Endothelial cell of umbilical vein (primary cell): ENCODE results near the gene CRABP1. TPM values are rescaled to one million over a fixed set of nuclear protein-coding genes. Genes with fewer than 3 reads are reported as not detected.

ENCODE experiments used
- BruUV-seq: library from RNA; stranded (reverse); fragments of 400-500 nt; replicated peaks from 2 replicates; lab custom pipeline; 2021; lab: Mats Ljungman, UMichigan
- CTCF ChIA-PET: fragments of 300-600, 350-600 bp; sonication (Branson Sonifier 250); formaldehyde crosslinking; loops from one replicate; lab custom pipeline; 2021; ENCODE audit warnings: antibody characterized with exemption, inconsistent platforms; lab: Charles Lee
- POLR2A ChIA-PET: fragments of 300-600, 350-600 bp; sonication (Branson Sonifier 250); formaldehyde crosslinking; loops from one replicate; lab custom pipeline; 2021; ENCODE audit warnings: antibody characterized with exemption, inconsistent platforms; lab: Charles Lee
- DNase-seq: peaks from one replicate; pipeline ENCODE4 v3.0.0-alpha.2; 2011; ENCODE audit warnings: low read depth, low spot score
- FAIRE-seq: peaks from 2 replicates; lab custom pipeline; 2011; peaks lifted over from hg19 to GRCh38; lab: Jason Lieb, UNC
- H2AFZ ChIP-seq: 2 replicates; pipeline ENCODE4 v1.6.0; 2012; ENCODE audit warnings: low read depth, low read length, control low read depth, inconsistent platforms
- H3K27ac ChIP-seq: 2 replicates; pipeline ENCODE4 v1.5.1; 2011; ENCODE audit warnings: low read depth, mild to moderate bottlenecking, control low read depth, low read length, moderate library complexity; ENCODE audit not compliant: insufficient read depth
- H3K27me3 ChIP-seq, 2 experiments: 2 replicates each; pipeline versions ENCODE4 v1.6.0 to v1.6.1; 2011; ENCODE audit warnings: low read length in 2 of 2, mixed read lengths in 1 of 2; ENCODE audit not compliant: control insufficient read depth in 2 of 2, insufficient read depth in 2 of 2
- H3K36me3 ChIP-seq, 2 experiments: 2 replicates in 1 of 2; 3 replicates in 1 of 2; pipeline ENCODE4 v1.5.1; 2011; ENCODE audit warnings: low read length in 2 of 2, mild to moderate bottlenecking in 1 of 2, moderate library complexity in 1 of 2; ENCODE audit not compliant: control insufficient read depth in 2 of 2, insufficient read depth in 2 of 2; ENCODE audit errors: extremely low read depth in 1 of 2
- H3K4me1 ChIP-seq: 3 replicates; pipeline ENCODE4 v1.5.1; 2011; ENCODE audit warnings: mild to moderate bottlenecking, low read length; ENCODE audit not compliant: control insufficient read depth, insufficient read depth; ENCODE audit errors: extremely low read depth
- H3K4me2 ChIP-seq: 2 replicates; pipeline ENCODE4 v1.6.1; 2011; ENCODE audit warnings: low read length, control low read depth, mixed read lengths; ENCODE audit not compliant: insufficient read depth
- H3K4me3 ChIP-seq, 3 experiments: fragments of 200-600 bp in 1 of 3; sonication (generic), shearing (Covaris generic) in 1 of 3; replicated peaks in 1 of 3; 2 replicates each; pipeline ENCODE4 v1.5.1; 2011 to 2016; ENCODE audit warnings: control low read depth in 3 of 3, low read length in 3 of 3, mild to moderate bottlenecking in 2 of 3, inconsistent platforms in 1 of 3, low read depth in 1 of 3, moderate library complexity in 1 of 3; ENCODE audit not compliant: insufficient read depth in 1 of 3
- H3K79me2 ChIP-seq: 2 replicates; pipeline ENCODE4 v1.6.0; 2012; ENCODE audit warnings: low read length, inconsistent platforms; ENCODE audit not compliant: control insufficient read depth, insufficient read depth
- H3K9ac ChIP-seq: replicated peaks from 2 replicates; pipeline ENCODE3; 2011; ENCODE audit warnings: low read length, control low read depth; ENCODE audit not compliant: insufficient read depth; ENCODE audit errors: extremely low read depth
- H3K9me1 ChIP-seq: replicated peaks from 3 replicates; pipeline ENCODE4 v1.6.0; 2011; ENCODE audit warnings: mild to moderate bottlenecking, low read length; ENCODE audit not compliant: control insufficient read depth, insufficient read depth; ENCODE audit errors: extremely low read depth
- H3K9me3 ChIP-seq: replicated peaks from 2 replicates; pipeline ENCODE4 v1.5.1; 2012; ENCODE audit warnings: low read length, inconsistent platforms; ENCODE audit not compliant: control insufficient read depth, insufficient read depth
- H4K20me1 ChIP-seq: replicated peaks from 2 replicates; pipeline ENCODE3; 2011; ENCODE audit warnings: mild to moderate bottlenecking, low read length; ENCODE audit not compliant: control insufficient read depth, insufficient read depth; ENCODE audit errors: extremely low read depth
- EZH2 ChIP-seq: IDR thresholded peaks from 2 replicates; pipeline ENCODE4 v1.6.1; 2012; ENCODE audit warnings: borderline replicate concordance, low read depth, mild to moderate bottlenecking, moderate library complexity, low read length, inconsistent platforms; ENCODE audit not compliant: severe bottlenecking
- FOS ChIP-seq: IDR thresholded peaks from 2 replicates; pipeline ENCODE4 v1.6.1; 2011; ENCODE audit warnings: mild to moderate bottlenecking, low read length, moderate library complexity, borderline replicate concordance; ENCODE audit not compliant: insufficient read depth
- GATA2 ChIP-seq: IDR thresholded peaks from 2 replicates; pipeline ENCODE4 v1.7.0; 2011; ENCODE audit warnings: low read depth, mild to moderate bottlenecking, moderate library complexity, mixed read lengths, low read length; ENCODE audit not compliant: insufficient read length, insufficient read depth
- JUN ChIP-seq: IDR thresholded peaks from 2 replicates; pipeline ENCODE4 v1.6.1; 2011; ENCODE audit warnings: borderline replicate concordance, low read depth; ENCODE audit not compliant: insufficient read length, insufficient read depth
- MAX ChIP-seq: IDR thresholded peaks from 2 replicates; pipeline ENCODE4 v1.6.1; 2011; ENCODE audit not compliant: insufficient read depth, insufficient read length
- MYC ChIP-seq: IDR thresholded peaks from one replicate; pipeline ENCODE4 v1.6.1; 2011; ENCODE audit warnings: mild to moderate bottlenecking, low read depth, low read length
- POLR2A ChIP-seq: IDR thresholded peaks from 2 replicates; pipeline ENCODE4 v1.6.1; 2012; ENCODE audit warnings: low read depth, mild to moderate bottlenecking, control low read depth, low read length
- POLR2AphosphoS5 ChIP-seq: IDR thresholded peaks from 2 replicates; pipeline ENCODE4 v1.6.1; 2012; ENCODE audit warnings: low read depth, mild to moderate bottlenecking, control low read depth, low read length, moderate library complexity; ENCODE audit not compliant: insufficient read depth
- dilution Hi-C: fragments of 300-500 bp; cut with MboI; formaldehyde crosslinking; loops from one replicate; pipeline ENCODE4 v1.15.0; 2019; ENCODE audit warnings: low sequenced_read_pairs; ENCODE audit not compliant: extremely low pct_ligation_motif_present
- intact Hi-C: fragments of 100-400 bp; cut with micrococcal nuclease; formaldehyde crosslinking; loops from one replicate; pipeline ENCODE4 v1.10.0; 2022
- polyA plus RNA-seq, 4 experiments: library from polyadenylated mRNA; depleted of rRNA in 3 of 4; stranded (reverse) in 3 of 4; unstranded in 1 of 4; fragments of >200 nt; gene quantifications; 2 replicates each; pipeline versions ENCODE4 v1.2.1 to v1.2.3, GENCODE V29; 2011 to 2012; ENCODE audit warnings: missing spikeins in 1 of 4
- total RNA-seq: library from RNA; stranded (reverse); gene quantifications from 2 replicates; pipeline ENCODE4 v1.2.3, GENCODE V29; 2021
- TF ChIP-seq, protein P1 (sequence below), 2 donors: IDR thresholded peaks; 1 replicate in 1 of 2; 2 replicates in 1 of 2; pipeline ENCODE4 v1.5.1; 2011; ENCODE audit warnings: low read length in 2 of 2, mild to moderate bottlenecking in 2 of 2, moderate library complexity in 2 of 2, control low read depth in 1 of 2, inconsistent platforms in 1 of 2, low read depth in 1 of 2; ENCODE audit not compliant: insufficient read depth in 1 of 2; ENCODE audit errors: extremely low read depth in 1 of 2

The CRABP1 gene
- total and polyA plus RNA-seq, 2 donors (not counting 3 experiments of a cell fraction or from before 2014, with no cell fraction given): 0.11 TPM; not detected in 1

DNA sequence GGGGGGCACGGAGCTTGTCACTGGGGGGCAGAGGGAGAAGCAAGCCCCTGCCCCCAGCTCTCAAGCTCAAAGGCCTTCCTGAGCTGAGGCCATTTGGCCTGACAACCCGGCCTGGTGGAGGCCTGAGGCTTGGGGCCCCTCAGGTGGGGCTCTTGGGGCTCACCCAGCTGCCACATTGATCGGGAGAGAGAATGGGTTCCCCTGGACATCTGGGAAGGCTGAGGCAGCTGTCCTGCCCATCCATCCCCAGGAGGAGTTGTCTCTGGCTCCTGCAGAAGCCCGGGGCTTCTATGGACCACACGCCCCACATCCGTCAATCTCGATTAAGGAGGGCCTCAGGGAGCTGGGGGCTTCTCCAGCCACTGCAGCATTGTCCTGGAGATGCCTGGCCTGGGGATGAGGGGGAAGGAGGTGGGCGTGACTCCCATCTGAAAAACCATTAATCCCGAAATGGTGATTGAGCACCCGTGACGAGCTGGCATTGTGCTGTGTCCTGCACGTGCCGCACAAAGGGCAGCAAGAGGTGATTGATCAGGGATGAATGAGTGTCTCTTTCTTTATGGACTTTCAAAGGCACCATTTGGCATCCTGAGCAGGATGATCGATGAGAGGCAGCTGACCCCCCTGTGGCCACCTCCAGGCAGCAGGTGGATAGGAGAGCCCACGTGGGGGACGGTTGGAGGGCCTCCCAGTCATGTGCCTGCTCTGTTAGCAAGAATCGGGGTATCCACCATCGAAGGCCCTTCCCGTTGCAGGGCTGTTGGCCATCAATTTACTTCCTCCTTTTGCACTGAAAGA lies 17.2 kb upstream of the CRABP1 start:
- no peaks in the 10 kb centered on the region for H3K9me3 ChIP-seq
- no peaks in the 10 kb centered on the region for H4K20me1 ChIP-seq
- peak overlapping the region; percentile 92 for H3K27ac ChIP-seq
- intact Hi-C loops (loop anchor here (1.0 kb wide), 2 partner anchors 24 to 115 kb away; partner anchors contain the start of genes IREB2 and SKIC8), dilution Hi-C loops (no loop called here)
- CTCF ChIA-PET: interaction anchor here (0.9 to 2.5 kb wide), 4 partner anchors 11 to 100 kb away, joined by 4 to 9 read pairs (median 4); no protein-coding TSS in a partner anchor
- H3K4me2 ChIP-seq: peak overlapping the region; percentile 29
- H3K4me3 ChIP-seq: no peak overlapping the region
- BruUV-seq: TSS peak; percentile 99
- no peak for DNase-seq
- peak; percentile 18 for FAIRE-seq
- peaks cover 16% of the 10 kb centered on the region for H3K4me1 ChIP-seq
- peak overlapping the region; percentile 93 for H2AFZ ChIP-seq
- no peaks in the 10 kb centered on the region for H3K27me3 ChIP-seq
- no peaks in the 10 kb centered on the region for H3K9me1 ChIP-seq
- no peak for TF ChIP-seq EZH2
- TF ChIP-seq FOS: no peak
- TF ChIP-seq JUN: no peak
- no peak for TF ChIP-seq MYC
- no peak for TF ChIP-seq POLR2A
- TF ChIP-seq GATA2: no peak
- TF ChIP-seq, protein P1, sequence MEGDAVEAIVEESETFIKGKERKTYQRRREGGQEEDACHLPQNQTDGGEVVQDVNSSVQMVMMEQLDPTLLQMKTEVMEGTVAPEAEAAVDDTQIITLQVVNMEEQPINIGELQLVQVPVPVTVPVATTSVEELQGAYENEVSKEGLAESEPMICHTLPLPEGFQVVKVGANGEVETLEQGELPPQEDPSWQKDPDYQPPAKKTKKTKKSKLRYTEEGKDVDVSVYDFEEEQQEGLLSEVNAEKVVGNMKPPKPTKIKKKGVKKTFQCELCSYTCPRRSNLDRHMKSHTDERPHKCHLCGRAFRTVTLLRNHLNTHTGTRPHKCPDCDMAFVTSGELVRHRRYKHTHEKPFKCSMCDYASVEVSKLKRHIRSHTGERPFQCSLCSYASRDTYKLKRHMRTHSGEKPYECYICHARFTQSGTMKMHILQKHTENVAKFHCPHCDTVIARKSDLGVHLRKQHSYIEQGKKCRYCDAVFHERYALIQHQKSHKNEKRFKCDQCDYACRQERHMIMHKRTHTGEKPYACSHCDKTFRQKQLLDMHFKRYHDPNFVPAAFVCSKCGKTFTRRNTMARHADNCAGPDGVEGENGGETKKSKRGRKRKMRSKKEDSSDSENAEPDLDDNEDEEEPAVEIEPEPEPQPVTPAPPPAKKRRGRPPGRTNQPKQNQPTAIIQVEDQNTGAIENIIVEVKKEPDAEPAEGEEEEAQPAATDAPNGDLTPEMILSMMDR (IDR thresholded peaks at IDR 0.05; ENCODE audit: extremely low read depth in 1 of 2, insufficient read depth in 1 of 2, low read depth in 1 of 2, low read length in 2 of 2): no peak
- no peak for TF ChIP-seq POLR2AphosphoS5
- no peak for TF ChIP-seq MAX
- no peaks in the 10 kb centered on the region for H3K79me2 ChIP-seq
- no peaks in the 10 kb centered on the region for H3K36me3 ChIP-seq
- H3K9ac ChIP-seq: peak overlapping the region; percentile 77
- POLR2A ChIA-PET: no interaction called here
